ENCODE results near the gene DOK1. TPM values are rescaled to one million over a fixed set of nuclear protein-coding genes. Genes with fewer than 3 reads are reported as not detected.

Gene DOK1
- total and polyA plus RNA-seq, 7 donors: 16.1 to 24.9 (median 18.2) TPM

DNA sequence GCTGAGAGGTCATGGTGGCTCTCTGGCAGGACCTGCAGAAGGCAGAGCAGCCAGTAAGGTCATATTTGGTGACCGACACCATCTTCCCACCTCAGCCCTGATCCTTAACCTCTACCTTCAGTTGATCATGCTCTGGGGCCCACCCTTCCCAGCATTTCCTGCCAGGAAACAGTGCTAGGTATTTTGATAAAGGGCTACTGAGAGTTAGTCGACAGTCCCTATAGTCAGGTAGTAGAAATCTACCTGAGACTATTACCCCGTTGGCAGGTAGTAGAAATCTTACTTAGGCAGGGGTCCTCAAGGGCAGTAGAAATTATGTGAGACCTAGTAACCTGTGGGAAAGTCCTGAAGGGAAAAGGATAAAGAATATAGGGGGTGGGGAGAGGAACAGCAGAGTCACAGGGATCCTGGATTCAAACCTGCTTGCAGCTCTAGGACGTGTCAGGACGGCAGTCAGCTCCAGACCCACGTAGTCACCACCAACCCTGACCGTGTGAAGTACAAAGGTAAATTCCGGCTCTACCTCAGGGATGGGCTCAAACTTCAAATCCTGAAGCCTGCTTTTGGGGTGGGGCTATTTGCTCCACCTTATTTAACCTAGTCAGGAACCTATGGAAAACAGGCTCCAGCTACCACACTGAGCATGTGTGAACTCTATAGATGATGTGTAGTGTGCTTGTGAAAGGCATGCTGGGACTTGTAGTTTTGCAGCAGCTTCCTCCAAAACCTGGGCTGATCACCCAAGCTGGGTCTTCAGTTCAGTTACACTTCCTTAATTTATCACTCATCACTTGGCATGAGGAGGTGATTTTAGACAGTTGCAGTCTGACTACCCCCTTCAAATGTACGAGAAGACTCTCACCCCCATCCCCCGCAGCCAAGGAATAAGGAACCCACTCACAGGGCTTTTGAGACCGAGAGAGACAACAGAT lies 28.5 kb upstream of the DOK1 start, which contains the start of gene DQX1:
TSS of gene DQX1 (minus strand) at position 515 of the 932 bp plus-strand sequence. CDS start at position 13, 502 bp downstream.
- peaks cover 0 to 2% (median 0%) of the 10 kb centered on the region in 3 donors for H3K27me3 ChIP-seq
- no peak within 1 kb of the TSS for H3K4me3 ChIP-seq
- H3K36me3 ChIP-seq: peaks cover 21 to 28% (median 22%) of the 10 kb centered on the region in 4 donors
- H3K9me3 ChIP-seq: no peaks in the 10 kb centered on the region
- H3K4me1 ChIP-seq: peaks cover 0 to 27% (median 16%) of the 10 kb centered on the region in 4 donors
- 49 to 74% methylated on average over 11 of the region's 11 CpGs for WGBS, 2 donors
- no peak for DNase-seq
- intact Hi-C loops (cut with DNase I): loop anchor here (5.0 kb wide), 1 partner anchor 61 kb away; no protein-coding TSS in a partner anchor
- no peak within 1 kb of the TSS for H3K27ac ChIP-seq
- TF ChIP-seq EP300 (IDR thresholded peaks at IDR 0.05): no peak
- TF ChIP-seq, protein P1, sequence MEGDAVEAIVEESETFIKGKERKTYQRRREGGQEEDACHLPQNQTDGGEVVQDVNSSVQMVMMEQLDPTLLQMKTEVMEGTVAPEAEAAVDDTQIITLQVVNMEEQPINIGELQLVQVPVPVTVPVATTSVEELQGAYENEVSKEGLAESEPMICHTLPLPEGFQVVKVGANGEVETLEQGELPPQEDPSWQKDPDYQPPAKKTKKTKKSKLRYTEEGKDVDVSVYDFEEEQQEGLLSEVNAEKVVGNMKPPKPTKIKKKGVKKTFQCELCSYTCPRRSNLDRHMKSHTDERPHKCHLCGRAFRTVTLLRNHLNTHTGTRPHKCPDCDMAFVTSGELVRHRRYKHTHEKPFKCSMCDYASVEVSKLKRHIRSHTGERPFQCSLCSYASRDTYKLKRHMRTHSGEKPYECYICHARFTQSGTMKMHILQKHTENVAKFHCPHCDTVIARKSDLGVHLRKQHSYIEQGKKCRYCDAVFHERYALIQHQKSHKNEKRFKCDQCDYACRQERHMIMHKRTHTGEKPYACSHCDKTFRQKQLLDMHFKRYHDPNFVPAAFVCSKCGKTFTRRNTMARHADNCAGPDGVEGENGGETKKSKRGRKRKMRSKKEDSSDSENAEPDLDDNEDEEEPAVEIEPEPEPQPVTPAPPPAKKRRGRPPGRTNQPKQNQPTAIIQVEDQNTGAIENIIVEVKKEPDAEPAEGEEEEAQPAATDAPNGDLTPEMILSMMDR (IDR thresholded peaks at IDR 0.05): no peak
- no peak for TF ChIP-seq POLR2AphosphoS5 (IDR thresholded peaks at IDR 0.05)
- TF ChIP-seq POLR2A (IDR thresholded peaks at IDR 0.05): no peak

DNA sequence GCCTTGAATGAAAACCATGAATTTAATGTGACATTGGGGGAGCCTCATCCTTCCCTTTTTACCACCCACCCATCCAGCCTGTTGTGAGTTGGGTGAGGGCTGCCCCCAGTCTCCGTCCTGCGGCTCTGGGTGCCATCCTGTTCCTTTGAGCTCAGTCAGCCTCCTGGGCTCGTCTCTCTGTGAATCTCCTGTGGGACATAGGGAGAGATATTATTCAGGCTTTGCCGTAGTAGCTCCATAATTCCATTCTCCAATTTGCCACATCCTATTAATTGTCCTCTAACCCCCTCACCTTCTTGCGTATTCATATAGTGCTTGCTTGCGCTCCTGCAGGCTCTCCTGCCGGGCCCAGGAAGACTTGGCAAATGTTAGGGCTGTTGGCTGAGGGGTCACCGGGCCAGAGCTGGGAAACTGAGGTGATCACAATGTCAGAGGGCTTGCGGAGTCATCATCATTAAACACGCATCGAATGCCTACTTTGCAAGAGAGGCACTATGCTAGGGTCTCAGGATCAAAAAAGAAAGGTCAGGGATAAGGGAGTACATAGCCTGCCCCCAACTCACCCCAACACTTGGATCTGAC lies 27.8 kb upstream of the DOK1 start:
- Histone ChIP-seq H3K4me3 (no peak overlapping the region), H3K27me3 (no peaks in the 10 kb centered on the region), H3K36me3 (peaks cover 21 to 28% (median 22%) of the 10 kb centered on the region in 4 donors), H3K9me3 (no peaks in the 10 kb centered on the region), H3K27ac (no peak overlapping the region), H3K4me1 (peaks cover 0 to 34% (median 23%) of the 10 kb centered on the region in 4 donors)
- DNase-seq: no peak
- whole genome bisulfite sequencing, 2 donors: 97% methylated on average over 11 of the region's 11 CpGs
- intact Hi-C loops (cut with DNase I): loop anchor here (5.0 kb wide), 1 partner anchor 61 kb away; no protein-coding TSS in a partner anchor
- TF ChIP-seq, protein P1 (IDR thresholded peaks at IDR 0.05): no peak
- TF ChIP-seq POLR2AphosphoS5 (IDR thresholded peaks at IDR 0.05) (no peak), POLR2A (IDR thresholded peaks at IDR 0.05) (no peak), EP300 (IDR thresholded peaks at IDR 0.05) (no peak)

DNA sequence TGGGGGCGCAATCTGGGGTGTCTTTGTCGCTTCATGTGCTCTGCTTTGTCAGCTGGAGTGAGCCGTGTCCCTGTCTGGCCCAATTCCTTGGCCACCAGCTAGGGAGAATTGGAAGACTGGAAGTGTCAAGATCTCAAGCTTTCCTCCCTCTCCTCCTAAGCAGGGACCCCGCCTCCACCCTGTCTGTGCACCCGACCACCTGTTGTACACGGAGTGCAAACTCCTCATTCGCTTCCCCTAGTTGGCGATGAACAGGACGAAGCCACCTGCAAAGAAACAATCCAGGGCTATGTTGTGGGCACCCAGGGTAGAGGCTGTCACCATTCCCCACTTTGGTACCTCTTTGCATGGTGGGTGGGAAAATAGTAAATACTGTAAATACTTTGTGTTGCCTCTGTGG lies 26.8 kb upstream of the DOK1 start:
- DNase-seq: no peak
- no peak for TF ChIP-seq POLR2AphosphoS5 (IDR thresholded peaks at IDR 0.05)
- no peak for TF ChIP-seq EP300 (IDR thresholded peaks at IDR 0.05)
- TF ChIP-seq, protein P1 (IDR thresholded peaks at IDR 0.05): no peak
- TF ChIP-seq POLR2A (IDR thresholded peaks at IDR 0.05): no peak
- no peak overlapping the region for H3K4me3 ChIP-seq
- H3K27ac ChIP-seq: no peak overlapping the region
- 94% methylated on average over 9 of the region's 9 CpGs for WGBS, 2 donors
- H3K27me3 ChIP-seq: no peaks in the 10 kb centered on the region
- intact Hi-C loops (cut with DNase I): loop anchor here (2.0 to 5.0 kb wide), 2 partner anchors 27 to 60 kb away; partner anchors contain the start of gene DOK1
- no peaks in the 10 kb centered on the region for H3K9me3 ChIP-seq
- peaks cover 22 to 32% (median 25%) of the 10 kb centered on the region in 4 donors for H3K36me3 ChIP-seq
- H3K4me1 ChIP-seq: peaks cover 0 to 34% (median 24%) of the 10 kb centered on the region in 4 donors

DNA sequence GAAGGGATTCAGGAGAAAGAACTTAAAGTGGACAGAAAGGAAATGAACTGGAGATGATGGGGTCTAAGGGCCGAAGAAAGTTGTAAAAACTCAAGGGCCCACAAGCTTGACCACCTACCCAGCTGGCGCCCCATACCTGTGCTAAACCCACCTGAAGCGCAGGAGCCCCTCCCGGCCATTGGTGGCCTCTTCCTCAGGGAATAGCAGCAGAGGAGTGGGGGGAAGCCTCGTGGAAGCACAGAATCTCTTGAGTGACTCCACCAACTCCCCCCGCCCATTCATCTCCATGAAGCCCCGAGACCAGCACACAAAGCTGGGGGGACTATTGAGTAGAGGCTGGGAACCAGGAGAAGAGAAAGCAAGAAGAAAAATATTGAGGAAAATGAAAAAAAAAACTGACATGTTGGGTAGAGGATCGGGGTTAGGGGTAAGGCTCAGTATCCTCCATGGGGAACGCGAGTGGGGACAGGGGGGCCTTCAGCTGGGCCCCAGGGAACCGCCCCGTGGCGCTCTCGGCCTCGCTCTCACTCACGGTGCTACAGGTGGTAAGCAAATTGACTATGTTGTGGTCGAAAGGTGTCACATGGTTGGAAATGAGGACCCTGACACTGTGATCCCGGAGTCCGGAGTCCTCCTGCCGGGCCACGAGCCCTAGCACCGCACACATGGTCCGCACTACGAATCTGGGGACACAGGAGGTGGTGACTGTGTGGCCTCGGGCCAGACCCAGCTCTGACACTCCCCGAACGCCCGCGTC lies 25.7 kb upstream of the DOK1 start:
- Histone ChIP-seq H3K27ac (peak overlapping the region; percentile 84 to 92 (median 89)), H3K36me3 (peaks cover 22 to 42% (median 32%) of the 10 kb centered on the region in 4 donors), H3K4me1 (peaks cover 0 to 34% (median 24%) of the 10 kb centered on the region in 4 donors), H3K9me3 (no peaks in the 10 kb centered on the region), H3K27me3 (no peaks in the 10 kb centered on the region), H3K4me3 (peak overlapping the region; percentile 72 to 96 (median 84))
- intact Hi-C loops (cut with DNase I): loop anchor here (1.0 to 5.0 kb wide), 4 partner anchors 21 to 59 kb away; partner anchors contain the start of genes DOK1, PCGF1 and TTC31
- no peak for TF ChIP-seq POLR2A (IDR thresholded peaks at IDR 0.05)
- TF ChIP-seq EP300 (IDR thresholded peaks at IDR 0.05): no peak
- TF ChIP-seq, protein P1 (IDR thresholded peaks at IDR 0.05): no peak
- TF ChIP-seq POLR2AphosphoS5 (IDR thresholded peaks at IDR 0.05): no peak
- WGBS, 2 donors: 12 to 16% methylated on average over 29 of the region's 29 CpGs
- DNase-seq: no peak
